ENCODE data around the gene SLC6A13.
A peak's percentile ranks its signal among the peaks of the same experiment; 100 is the strongest.

Gene SLC6A13

GRCh38 chr12:212715-213526 lies 49.7 kb downstream of the SLC6A13 start:
- DNase-seq = no peak

- no peak for DNase-seq
Observed at GRCh38 chr12:212415-212714, 50.3 kb downstream of the SLC6A13 start.

GRCh38 chr12:211639-212414 lies 50.8 kb downstream of the SLC6A13 start:
- no peak for DNase-seq

GRCh38 chr12:211142-211465 lies 51.5 kb downstream of the SLC6A13 start:
- DNase-seq = no peak

GRCh38 chr12:210277-211141 lies 52.1 kb downstream of the SLC6A13 start:
- DNase-seq = no peak

- no peak for DNase-seq
Observed at GRCh38 chr12:209851-210250, 52.8 kb downstream of the SLC6A13 start.

- no peak for DNase-seq
Observed at GRCh38 chr12:209246-209645, 53.4 kb downstream of the SLC6A13 start.

GRCh38 chr12:208813-209212 lies 53.8 kb downstream of the SLC6A13 start:
- no peak for DNase-seq

GRCh38 chr12:207804-208203 lies 54.8 kb downstream of the SLC6A13 start:
- no peak for DNase-seq

- no peak for DNase-seq
Observed at GRCh38 chr12:206746-207440, 55.7 kb downstream of the SLC6A13 start.

GRCh38 chr12:205026-205425 lies 57.6 kb downstream of the SLC6A13 start:
- no peak for DNase-seq

GRCh38 chr12:204261-204678 lies 58.4 kb downstream of the SLC6A13 start:
- no peak for DNase-seq

GRCh38 chr12:203462-204260 lies 59.0 kb downstream of the SLC6A13 start:
- no peak for DNase-seq

- DNase-seq = no peak
Observed at GRCh38 chr12:203074-203461, 59.6 kb downstream of the SLC6A13 start.

- DNase-seq = peak; percentile 18 to 50
Observed at GRCh38 chr12:202081-202731, 60.4 kb downstream of the SLC6A13 start.

- no peak for DNase-seq
Observed at GRCh38 chr12:201361-201760, 61.3 kb downstream of the SLC6A13 start.

GRCh38 chr12:198705-199104 lies 63.9 kb downstream of the SLC6A13 start:
- no peak for DNase-seq

GRCh38 chr12:197911-198695 lies 64.5 kb downstream of the SLC6A13 start:
- DNase-seq = no peak

GRCh38 chr12:197347-197746 lies 65.3 kb downstream of the SLC6A13 start:
- DNase-seq = no peak

GRCh38 chr12:196436-196835 lies 66.2 kb downstream of the SLC6A13 start:
- DNase-seq = no peak

- DNase-seq = no peak
Observed at GRCh38 chr12:195951-196350, 66.7 kb downstream of the SLC6A13 start.
